NCI-H526 treated with DMSO at 0.1 percent for 48 hours (cell line): ENCODE results near the gene B4GALNT2.
A peak's percentile ranks its signal among the peaks of the same experiment; 100 is the strongest.
"Not testable (repeated sequence)": the region's sequence is repeated elsewhere in the genome, so short reads cannot be mapped to it uniquely, and the experiment has no call there.

Experiments used
- DNase-seq: peaks from one replicate; lab custom pipeline; 2025; lab: John Stamatoyannopoulos, UW

B4GALNT2 gene, protein sequence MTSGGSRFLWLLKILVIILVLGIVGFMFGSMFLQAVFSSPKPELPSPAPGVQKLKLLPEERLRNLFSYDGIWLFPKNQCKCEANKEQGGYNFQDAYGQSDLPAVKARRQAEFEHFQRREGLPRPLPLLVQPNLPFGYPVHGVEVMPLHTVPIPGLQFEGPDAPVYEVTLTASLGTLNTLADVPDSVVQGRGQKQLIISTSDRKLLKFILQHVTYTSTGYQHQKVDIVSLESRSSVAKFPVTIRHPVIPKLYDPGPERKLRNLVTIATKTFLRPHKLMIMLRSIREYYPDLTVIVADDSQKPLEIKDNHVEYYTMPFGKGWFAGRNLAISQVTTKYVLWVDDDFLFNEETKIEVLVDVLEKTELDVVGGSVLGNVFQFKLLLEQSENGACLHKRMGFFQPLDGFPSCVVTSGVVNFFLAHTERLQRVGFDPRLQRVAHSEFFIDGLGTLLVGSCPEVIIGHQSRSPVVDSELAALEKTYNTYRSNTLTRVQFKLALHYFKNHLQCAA

DNA sequence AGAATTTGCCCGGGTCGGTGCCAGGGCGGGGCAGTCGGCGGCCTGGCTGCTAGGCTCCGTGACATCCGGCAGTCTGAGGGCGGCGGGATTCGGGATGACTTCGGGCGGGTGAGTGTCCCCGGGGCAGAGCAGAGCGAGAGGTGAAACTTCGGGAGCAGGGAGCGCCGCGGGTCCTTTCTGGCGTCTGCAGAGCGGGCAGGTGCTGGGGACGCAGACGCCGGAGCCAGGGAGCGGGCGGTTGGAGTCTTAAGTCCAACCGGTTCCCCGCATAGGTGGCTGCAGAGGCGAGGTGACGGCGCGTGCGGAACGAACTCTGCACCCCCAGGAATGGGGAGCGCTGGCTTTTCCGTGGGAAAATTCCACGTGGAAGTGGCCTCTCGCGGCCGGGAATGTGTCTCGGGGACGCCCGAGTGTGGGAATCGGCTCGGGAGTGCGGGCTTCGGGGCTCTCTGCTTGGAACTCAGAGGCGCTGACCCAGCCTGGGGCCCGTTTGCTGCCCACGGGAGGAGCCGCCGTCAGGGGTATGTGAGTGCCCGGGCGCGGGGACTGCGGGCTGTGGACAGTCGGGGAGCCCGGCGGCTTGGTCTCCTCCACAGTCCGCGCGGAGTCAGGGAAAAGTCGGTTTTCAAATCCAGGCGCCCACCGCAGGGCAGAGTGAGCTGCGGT, at the start of gene B4GALNT2:
TSS of gene B4GALNT2 (plus strand) at position 71 of the 666 bp plus-strand sequence. CDS start at position 95, 24 bp downstream.
- peak; percentile 47 for DNase-seq

DNA sequence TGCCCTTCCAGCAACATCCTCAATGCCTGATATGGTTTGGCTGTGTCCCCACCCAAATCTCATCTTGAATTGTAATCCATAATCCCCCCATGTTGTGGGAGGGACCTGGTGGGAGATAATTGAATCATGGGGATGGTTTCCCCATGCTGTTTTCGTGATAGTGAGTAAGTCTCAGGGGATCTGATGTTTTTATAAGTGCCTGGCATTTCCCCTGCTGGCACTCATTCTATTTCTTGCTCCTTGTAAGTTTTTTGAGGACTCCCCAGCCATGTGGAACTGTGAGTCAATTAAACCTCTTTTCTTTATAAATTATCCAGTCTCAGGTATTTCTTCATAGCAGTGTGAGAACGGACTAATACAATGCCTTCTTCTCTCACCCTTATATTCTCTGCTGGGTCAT, 47.5 kb upstream of the B4GALNT2 start:
- not testable (repeated sequence) for DNase-seq

GRCh38 chr17:49085565-49086315, 46.8 kb upstream of the B4GALNT2 start:
- DNase-seq = no peak

- DNase-seq = no peak
Observed at GRCh38 chr17:49086316-49086605, 46.3 kb upstream of the B4GALNT2 start.

DNA sequence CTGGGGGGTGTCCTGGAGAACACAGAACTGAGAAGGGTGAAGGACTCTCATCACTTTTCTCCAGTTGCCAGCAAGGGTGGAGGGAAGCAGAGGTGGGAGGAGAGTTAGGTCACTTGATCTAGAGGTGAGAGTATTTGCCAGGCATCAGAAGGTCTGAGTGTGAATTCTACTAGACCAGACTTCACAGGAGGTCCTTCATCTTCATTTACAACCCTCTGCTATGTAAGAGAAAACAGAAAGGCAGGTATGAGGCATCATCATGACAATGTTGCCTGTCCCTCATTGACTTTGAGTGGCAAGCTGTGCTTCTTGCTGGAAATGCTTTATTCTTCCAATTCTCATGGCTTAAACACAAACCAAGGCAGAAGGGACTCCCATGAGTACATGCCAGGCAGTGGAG, 45.9 kb upstream of the B4GALNT2 start:
- DNase-seq = no peak

DNA sequence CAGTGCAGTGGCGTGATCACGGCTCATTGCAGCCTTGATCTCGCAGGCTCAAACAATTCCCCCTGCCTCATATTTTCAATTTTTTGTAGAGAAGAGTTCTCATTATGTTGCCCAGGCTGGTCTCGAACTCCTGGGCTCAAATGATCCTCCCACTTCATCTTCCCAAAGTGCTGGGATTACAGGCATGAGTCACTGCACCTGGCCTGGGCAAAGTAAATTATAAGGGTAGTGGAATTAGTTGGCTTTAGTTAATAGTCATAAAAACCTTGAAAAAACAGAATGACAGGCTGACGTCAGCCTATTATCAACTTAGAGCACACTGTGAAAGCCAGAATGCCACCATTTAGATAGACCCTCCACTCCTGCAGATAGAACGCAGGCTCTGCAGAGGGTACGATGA, 43.5 kb upstream of the B4GALNT2 start:
- no peak for DNase-seq

DNA sequence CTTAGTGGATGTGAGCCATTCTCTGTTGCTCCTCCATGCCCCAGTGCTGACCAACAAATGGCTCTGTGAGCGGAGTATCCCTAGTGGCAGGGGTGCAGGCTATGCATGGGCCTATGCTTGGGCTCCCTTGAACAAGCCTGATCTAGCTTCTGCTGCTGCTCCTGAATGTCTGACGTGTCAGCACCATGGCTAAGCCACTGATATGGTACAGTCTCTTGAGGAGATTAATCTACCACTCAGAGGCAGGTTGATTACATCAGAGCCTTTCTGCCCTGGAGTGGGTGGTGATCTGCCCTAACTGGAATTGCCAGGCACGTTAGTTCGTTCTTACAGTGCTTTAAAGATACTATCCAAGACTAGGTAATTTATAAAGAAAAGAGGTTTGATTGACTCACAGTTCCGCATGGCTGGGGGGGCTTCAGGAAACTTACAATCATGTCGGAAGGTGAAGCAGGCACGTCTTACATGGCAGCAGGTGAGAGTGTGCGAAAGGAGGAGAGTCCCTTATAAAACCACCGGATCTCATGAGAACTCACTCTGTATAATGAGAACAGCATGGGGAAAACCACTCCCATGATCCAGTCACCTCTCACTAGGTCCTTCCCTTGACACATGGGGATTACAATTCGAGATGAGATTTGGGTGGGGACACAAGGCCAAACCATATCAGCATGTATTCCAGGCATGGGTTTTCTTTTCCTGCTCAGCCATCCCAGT, 41.5 kb upstream of the B4GALNT2 start:
- DNase-seq = no peak

DNA sequence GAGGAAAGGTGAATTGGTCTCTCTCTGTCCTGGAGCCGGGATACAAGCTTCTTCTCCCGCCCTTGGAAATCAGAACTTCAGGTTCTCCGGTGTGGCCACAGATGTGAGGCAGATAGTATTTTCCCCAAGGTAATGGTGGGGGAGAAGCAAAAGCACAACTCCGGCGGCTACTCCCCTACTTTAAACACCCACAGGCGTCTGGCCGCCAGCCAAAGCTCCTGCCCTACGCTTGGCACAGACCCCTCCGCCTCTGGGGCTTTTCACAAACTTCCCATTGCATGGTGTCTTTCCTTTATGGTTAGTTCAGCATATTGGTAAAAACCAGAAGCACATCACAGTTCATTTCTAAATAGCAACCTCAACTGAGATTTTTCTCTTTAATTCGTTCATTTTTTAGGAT, 39.4 kb upstream of the B4GALNT2 start:
- DNase-seq = no peak

DNA sequence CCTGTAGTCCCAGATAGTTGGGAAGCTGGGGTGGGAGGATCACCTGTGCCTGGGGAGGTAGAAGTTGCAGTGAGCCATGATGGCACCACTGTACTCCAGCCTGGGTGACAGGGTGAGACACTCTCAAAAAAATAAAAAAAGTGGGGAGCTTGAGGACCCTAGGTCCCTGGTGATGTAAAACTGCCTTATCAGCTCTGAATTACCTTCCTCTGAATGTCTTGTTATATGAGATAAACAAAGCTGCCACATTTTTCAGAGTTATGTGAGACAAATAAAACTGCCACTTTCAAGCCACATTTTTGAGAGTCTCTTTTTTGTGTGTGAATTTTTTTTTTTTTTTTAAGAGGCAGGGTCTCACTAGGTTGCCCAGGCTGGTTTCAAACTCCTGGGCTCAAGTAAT, 32.0 kb upstream of the B4GALNT2 start:
- DNase-seq = no peak

DNA sequence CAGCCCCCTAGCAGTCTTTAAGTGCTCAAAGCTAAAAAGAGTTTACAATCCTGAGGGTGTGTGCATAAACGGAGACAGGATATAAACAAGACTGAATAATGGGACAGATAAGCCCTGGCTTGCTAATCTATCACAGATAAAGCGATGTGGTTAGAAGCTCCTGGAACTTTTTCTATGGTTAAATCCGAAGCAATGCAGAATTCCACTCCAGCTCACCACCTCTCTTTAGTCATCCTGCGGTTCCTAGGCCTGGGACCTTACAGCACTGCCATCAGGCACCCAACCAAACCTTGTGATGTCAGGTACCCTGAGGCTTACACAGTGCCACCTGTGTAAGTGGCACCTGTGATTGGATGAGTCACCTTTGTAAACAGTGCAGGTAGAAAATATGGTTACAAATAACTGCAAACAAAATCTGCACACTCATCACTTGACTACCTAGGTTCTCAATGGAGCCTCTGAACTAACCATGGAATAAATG, 31.5 kb upstream of the B4GALNT2 start:
- no peak for DNase-seq

DNA sequence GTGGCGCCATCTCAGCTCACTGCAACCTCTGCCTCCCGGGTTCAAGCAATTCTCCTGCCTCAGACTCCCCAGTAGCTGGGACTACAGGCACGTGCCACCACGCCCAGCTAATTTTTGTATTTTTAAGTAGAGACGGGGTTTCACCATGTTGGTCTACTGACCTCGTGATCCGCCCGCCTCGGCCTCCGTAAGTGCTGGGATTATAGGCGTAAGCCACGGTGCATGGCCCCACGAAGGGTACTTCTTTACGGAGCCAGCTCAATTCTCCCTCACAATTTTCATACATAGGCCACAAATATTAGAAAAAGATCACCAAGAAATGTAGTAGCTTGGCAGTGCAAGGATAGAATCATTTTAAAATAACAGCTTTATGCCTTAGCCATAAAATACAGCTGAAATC, 29.2 kb upstream of the B4GALNT2 start:
- not testable (repeated sequence) for DNase-seq

GRCh38 chr17:49104511-49105074, 28.0 kb upstream of the B4GALNT2 start:
- DNase-seq = no peak

- no peak for DNase-seq
Observed at GRCh38 chr17:49106321-49107210, 26.0 kb upstream of the B4GALNT2 start.

- DNase-seq = no peak
Observed at GRCh38 chr17:49107211-49107557, 25.4 kb upstream of the B4GALNT2 start.

DNA sequence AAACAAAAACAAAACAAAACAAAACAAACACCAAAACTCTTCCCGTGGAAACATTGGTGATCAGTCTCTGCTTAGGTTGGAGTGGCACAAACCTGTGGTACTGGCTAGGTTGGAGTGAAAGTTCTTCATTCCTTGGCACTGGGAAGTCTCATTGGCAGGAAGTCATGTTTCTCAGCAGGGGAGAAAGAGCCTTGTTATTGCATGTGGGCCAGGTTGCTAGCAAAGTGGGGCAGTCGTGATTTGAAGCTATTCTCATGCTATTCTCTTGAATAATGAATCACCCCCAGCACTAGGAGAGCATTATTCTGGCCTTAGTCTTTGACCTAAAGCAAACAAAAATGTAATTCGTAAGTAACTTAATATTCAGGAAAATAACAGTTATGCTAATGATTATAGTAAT, 24.3 kb upstream of the B4GALNT2 start:
- DNase-seq = no peak

DNA sequence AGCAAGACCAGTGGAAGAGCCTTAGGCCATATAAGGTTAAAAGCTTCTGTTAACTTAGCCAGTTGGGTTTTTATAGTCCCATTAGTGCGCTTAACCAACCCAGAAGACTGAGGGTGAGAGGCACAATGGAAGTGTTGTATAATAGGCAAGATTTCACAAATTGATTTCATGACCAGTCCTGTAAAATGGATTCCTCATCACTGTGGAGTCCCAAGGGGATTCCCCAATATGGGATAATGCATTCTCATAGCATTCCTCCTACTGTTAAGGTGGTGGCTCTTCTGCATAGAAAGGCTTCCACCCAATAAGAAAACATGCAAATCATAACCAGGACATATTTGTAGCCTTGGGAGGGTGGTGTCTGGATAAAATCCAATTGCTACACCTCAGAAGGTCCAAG, 22.1 kb upstream of the B4GALNT2 start:
- DNase-seq = peak; percentile 72

- no peak for DNase-seq
Observed at GRCh38 chr17:49111934-49112333, 20.6 kb upstream of the B4GALNT2 start.

DNA sequence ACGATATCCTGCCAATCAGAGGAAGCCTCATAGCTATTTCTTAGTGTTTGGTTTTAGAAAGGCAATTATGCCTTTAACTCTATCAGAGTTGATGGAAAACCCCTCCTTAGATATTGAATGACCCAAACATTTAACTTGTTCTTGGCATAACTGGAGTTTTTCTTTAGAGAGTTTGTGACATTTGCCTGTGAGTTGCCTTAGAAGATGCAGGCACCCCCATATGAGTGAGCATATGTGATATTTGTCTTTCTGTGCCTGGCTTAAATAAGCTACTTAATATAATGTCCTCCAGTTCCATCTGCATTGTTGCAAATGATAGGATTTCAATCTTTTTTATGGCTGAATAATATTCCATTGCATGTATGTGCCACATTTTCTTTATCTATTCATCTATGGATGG, 19.6 kb upstream of the B4GALNT2 start:
- DNase-seq = no peak

DNA sequence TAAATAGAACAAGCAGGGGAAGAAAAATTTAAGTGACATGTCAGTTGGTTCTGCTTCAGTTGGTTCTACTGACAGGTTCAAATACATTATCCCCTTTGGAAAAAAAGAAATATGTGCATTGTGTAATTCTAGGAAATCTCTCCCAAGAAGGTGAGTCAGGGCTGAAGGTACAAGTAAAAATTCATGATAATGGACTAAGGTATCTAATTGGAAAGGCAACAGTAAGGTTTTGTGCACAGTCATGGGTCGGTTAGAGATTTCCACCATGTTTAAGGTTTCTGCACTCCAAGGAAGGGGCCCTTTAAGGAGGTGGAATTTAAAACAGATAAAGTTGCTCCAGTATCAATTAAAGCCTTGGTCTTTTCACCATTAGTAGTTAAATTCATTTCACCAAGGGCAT, 17.9 kb upstream of the B4GALNT2 start:
- no peak for DNase-seq

GRCh38 chr17:49117587-49118230, 14.9 kb upstream of the B4GALNT2 start:
- DNase-seq = no peak
